ENCODE results near the gene POLR2J.
"Not testable (repeated sequence)": the region's sequence is repeated elsewhere in the genome, so short reads cannot be mapped to it uniquely, and the experiment has no call there.

The POLR2J gene

GRCh38 chr7:102494473-102495149 lies 15.9 kb upstream of the POLR2J start:
- not testable (repeated sequence) for DNase-seq (ENCODE audit: low read depth in 2 of 3, low spot score in 1 of 3)

- not testable (repeated sequence) for DNase-seq (ENCODE audit: low read depth in 2 of 3, low spot score in 1 of 3)
Measured at GRCh38 chr7:102494026-102494425, 15.3 kb upstream of the POLR2J start.

- DNase-seq (ENCODE audit: low read depth in 2 of 3, low spot score in 1 of 3) = not testable (repeated sequence)
Measured at GRCh38 chr7:102493220-102493935, 14.7 kb upstream of the POLR2J start.

- peak in 2 of 3 donors; percentile 64 to 65 for DNase-seq (ENCODE audit: low read depth in 2 of 3, low spot score in 1 of 3)
Measured at GRCh38 chr7:102490529-102491075, 11.9 kb upstream of the POLR2J start.

GRCh38 chr7:102484317-102484716 lies 5.6 kb upstream of the POLR2J start:
- DNase-seq (ENCODE audit: low read depth in 2 of 3, low spot score in 1 of 3) = not testable (repeated sequence)

- DNase-seq (ENCODE audit: low read depth in 2 of 3, low spot score in 1 of 3) = not testable (repeated sequence)
Measured at GRCh38 chr7:102481962-102482361, 3.2 kb upstream of the POLR2J start.

GRCh38 chr7:102479982-102480637 lies 1.4 kb upstream of the POLR2J start:
- DNase-seq (ENCODE audit: low read depth in 2 of 3, low spot score in 1 of 3) = not testable (repeated sequence)

- DNase-seq (ENCODE audit: low read depth in 2 of 3, low spot score in 1 of 3) = not testable (repeated sequence)
Measured at GRCh38 chr7:102479209-102479584, 475 bp upstream of the POLR2J start.

- DNase-seq (ENCODE audit: low read depth in 2 of 3, low spot score in 1 of 3) = not testable (repeated sequence)
Measured at GRCh38 chr7:102474736-102475435, 3.8 kb downstream of the POLR2J start.

GRCh38 chr7:102474116-102474515 lies 4.6 kb downstream of the POLR2J start:
- DNase-seq (ENCODE audit: low read depth in 2 of 3, low spot score in 1 of 3) = not testable (repeated sequence)

GRCh38 chr7:102473271-102473991 lies 5.3 kb downstream of the POLR2J start:
- no peak for DNase-seq (ENCODE audit: low read depth in 2 of 3, low spot score in 1 of 3)

- no peak for DNase-seq (ENCODE audit: low read depth in 2 of 3, low spot score in 1 of 3)
Measured at GRCh38 chr7:102472126-102473041, 6.3 kb downstream of the POLR2J start.

- DNase-seq (ENCODE audit: low read depth in 2 of 3, low spot score in 1 of 3) = no peak
Measured at GRCh38 chr7:102471791-102472125, 7.0 kb downstream of the POLR2J start.

GRCh38 chr7:102469972-102470825 lies 8.5 kb downstream of the POLR2J start:
- DNase-seq (ENCODE audit: low read depth in 2 of 3, low spot score in 1 of 3) = no peak

GRCh38 chr7:102469351-102469971 lies 9.3 kb downstream of the POLR2J start:
- DNase-seq (ENCODE audit: low read depth in 2 of 3, low spot score in 1 of 3) = no peak

GRCh38 chr7:102468478-102469350 lies 10.0 kb downstream of the POLR2J start:
- DNase-seq (ENCODE audit: low read depth in 2 of 3, low spot score in 1 of 3) = no peak

Measured in stimulated activated CD4-positive, alpha-beta T cell treated with anti-CD3 and anti-CD28 coated beads, Interleukin-12 subunit alpha, Interleukin-12 subunit beta, amount 100 ng/mL, for 48 hours (primary cell).